Urinary bladder (tissue), 4 donors: ENCODE measurements around the gene SLC26A3. TPM values are rescaled to one million over a fixed set of nuclear protein-coding genes. Genes with fewer than 3 reads are reported as not detected.
"Not testable (repeated sequence)": the region's sequence is repeated elsewhere in the genome, so short reads cannot be mapped to it uniquely, and the experiment has no call there.

ENCODE experiments used
- DNase-seq: peaks from one replicate; pipeline ENCODE4 v3.0.0-alpha.2; 2015; ENCODE audit errors: extremely low spot score
- H3K27ac ChIP-seq: one replicate; pipeline ENCODE4 v1.5.1; 2013; ENCODE audit warnings: low read depth, mild to moderate bottlenecking, moderate library complexity
- H3K36me3 ChIP-seq: one replicate; pipeline ENCODE4 v1.6.1; 2013; ENCODE audit warnings: mild to moderate bottlenecking, moderate library complexity; ENCODE audit not compliant: insufficient read depth
- H3K4me1 ChIP-seq: one replicate; pipeline ENCODE4 v1.6.1; 2013; ENCODE audit warnings: mild to moderate bottlenecking, moderate library complexity; ENCODE audit not compliant: insufficient read depth
- H3K4me3 ChIP-seq: one replicate; pipeline ENCODE4 v1.5.1; 2013; ENCODE audit warnings: low read depth, low read length
- WGBS: extraction: QIAGEN DNeasy Blood & Tissue Kit; methylation state at CpG from one replicate; pipeline ENCODE4 v1.1.7; 2013; 5-methylcytosine and 5-hydroxymethylcytosine counted together
- polyA plus RNA-seq: library from polyadenylated mRNA; stranded (reverse); fragments of 200-250 nt; gene quantifications from one replicate; pipeline ENCODE4 v1.2.3, GENCODE V29; 2013
- total RNA-seq: library from RNA; depleted of rRNA; stranded (reverse); fragments of >200 nt; gene quantifications from one replicate; pipeline ENCODE4 v1.2.3, GENCODE V29; 2014
- donor health status: healthy with polysubstance abuse.
- donor health status: healthy.

The SLC26A3 gene
- not detected for total RNA-seq
- 0.03 TPM for polyA plus RNA-seq

DNA sequence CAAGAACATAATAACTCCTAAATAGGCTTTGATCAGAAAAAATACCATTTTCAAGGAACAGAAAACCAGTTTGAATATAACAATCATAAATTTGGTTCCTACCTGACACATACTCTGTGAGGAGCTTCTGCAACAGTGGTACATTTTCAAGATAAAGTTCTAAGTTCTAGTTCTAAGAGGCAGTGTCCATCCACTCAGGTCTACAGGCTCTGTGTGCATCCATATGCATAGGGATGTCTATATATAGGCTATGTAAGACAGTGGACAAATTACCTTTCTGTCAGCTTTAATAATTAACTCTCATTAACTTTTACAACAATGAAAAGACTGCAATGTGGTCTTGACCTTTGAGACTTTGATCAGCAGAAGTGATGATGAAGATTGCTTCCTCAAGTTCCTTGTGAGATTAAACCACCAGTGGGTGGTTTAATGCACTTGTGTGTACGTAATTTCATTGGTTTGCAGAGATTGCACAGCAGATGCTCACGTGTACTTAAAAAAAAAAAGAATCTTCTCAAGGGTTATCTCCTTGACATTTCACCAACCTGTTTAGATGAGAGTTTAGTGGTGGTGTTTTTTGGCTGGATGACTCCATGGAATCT, at the start of gene SLC26A3:
SLC26A3 (minus strand) TSS at position 215 of the 602 bp plus-strand sequence. CDS start 8,714 bp downstream, outside the sequence.
- Histone ChIP-seq H3K36me3 (no peaks in the 10 kb centered on the region), H3K4me3 (no peak within 1 kb of the TSS), H3K27ac (no peak within 1 kb of the TSS), H3K4me1 (no peaks in the 10 kb centered on the region)
- no peak for DNase-seq
- WGBS = 81% methylated on average over 2 of the region's 2 CpGs

DNA sequence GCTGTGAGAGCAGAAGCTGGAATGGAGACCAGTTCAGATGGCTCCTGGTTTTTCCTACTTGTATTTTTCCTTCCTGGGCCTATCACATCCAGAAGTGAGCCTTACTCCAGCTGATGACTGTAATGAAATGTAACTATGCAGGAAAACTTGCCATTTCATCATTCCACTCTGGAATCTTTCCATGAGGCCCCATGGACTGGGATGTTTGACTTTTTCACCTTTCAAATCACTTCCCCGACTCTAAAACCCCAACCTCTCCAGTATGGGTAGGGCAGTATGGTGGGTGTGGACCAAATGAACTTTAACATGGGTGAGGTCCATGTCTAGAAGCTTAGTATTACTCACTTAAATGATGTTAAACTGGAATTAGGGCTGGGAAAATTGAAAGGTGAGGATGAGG, 47.6 kb upstream of the SLC26A3 start:
- Histone ChIP-seq H3K4me3 (no peak overlapping the region), H3K27ac (no peak overlapping the region), H3K36me3 (no peaks in the 10 kb centered on the region), H3K4me1 (no peaks in the 10 kb centered on the region)
- WGBS = 37% methylated on average over 1 of the region's 1 CpG
- no peak for DNase-seq

DNA sequence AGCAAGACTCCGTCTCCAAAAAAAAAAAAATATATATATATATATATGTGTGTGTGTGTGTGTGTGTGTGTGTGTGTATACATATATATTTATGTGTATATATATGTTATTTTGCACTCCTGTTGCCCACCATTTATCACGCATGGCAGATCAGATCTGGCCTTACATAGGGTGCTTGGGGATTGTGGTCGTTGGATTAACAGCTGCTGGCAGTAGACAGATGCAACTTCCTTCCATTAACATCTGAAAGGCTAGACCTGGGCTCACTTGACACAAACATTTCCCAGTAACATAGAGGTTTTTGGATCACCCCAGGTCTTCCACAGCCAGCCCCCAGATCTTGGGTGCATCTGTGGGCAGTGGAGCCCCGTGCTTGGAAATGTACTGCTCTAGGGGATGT, 47.2 kb upstream of the SLC26A3 start:
- H3K27ac ChIP-seq = no peak overlapping the region
- H3K4me3 ChIP-seq = no peak overlapping the region
- no peaks in the 10 kb centered on the region for H3K4me1 ChIP-seq
- WGBS = 86% methylated on average over 4 of the region's 4 CpGs
- DNase-seq = no peak
- H3K36me3 ChIP-seq = no peaks in the 10 kb centered on the region

DNA sequence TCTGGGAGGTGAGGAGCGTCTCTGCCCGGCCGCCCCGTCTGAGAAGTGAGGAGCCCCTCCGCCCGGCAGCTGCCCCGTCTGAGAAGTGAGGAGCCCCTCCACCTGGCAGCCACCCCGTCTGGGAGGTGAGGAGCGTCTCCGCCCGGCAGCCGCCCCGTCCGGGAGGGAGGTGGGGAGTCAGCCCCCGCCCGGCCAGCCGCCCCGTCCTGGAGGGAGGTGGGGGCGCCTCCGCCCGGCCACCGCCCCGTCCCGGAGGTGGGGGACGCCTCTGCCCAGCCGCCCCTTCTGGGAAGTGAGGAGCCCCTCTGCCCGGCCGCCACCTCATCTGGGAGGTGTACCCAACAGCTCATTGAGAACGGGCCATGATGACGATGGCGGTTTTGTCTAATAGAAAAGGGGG, 45.2 kb upstream of the SLC26A3 start:
- DNase-seq, H3K4me1 ChIP-seq, H3K27ac ChIP-seq, H3K36me3 ChIP-seq, H3K4me3 ChIP-seq: not testable (repeated sequence)
- WGBS = 95% methylated on average over 31 of the region's 31 CpGs

DNA sequence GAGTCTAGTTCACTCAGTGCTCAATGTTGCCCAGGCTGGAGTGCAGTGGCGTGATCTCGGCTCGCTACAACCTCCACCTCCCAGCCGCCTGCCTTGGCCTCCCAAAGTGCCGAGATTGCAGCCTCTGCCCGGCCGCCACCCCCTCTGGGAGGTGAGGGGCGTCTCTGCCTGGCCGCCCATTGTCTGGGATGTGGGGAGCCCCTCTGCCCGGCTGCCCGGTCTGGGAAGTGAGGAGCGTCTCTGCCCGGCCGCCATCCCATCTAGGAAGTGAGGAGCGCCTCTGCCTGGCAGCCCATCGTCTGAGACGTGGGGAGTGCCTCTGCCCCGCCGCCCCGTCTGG, 44.8 kb upstream of the SLC26A3 start:
- not testable (repeated sequence) for H3K4me1 ChIP-seq, H3K36me3 ChIP-seq, H3K27ac ChIP-seq, DNase-seq, H3K4me3 ChIP-seq
- WGBS = 98% methylated on average over 20 of the region's 20 CpGs

DNA sequence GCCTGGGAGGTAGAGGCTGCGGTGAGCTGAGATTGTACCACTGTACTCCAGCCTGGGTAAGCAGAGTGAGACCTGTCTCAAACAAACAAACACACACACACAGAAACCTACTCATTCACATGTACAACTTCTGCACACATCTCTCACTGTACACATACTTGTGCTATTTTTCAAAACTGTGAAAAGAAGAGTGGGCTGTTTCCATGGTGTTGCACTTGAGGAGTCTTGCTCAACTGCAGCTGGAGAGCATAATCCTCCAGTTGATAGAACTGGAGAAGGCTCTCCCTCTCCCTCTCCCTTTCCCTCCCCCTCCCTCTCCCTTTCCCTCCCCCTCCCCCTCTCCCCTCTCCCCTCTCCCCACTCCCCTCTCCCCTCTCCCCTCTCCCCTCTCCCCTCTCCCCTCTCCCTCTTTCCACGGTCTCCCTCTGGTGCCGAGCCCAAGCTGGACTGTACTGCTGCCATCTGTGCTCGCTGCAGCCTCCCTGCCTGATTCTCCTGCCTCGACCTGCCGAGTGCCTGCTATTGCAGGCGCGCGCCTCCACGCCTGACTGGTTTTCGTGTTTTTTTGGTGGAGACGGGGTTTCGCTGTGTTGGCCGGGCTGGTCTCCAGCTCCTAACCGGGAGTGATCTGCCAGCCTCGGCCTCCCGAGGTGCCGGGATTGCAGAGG, 44.3 kb upstream of the SLC26A3 start:
- Histone ChIP-seq H3K4me3 (no peak overlapping the region), H3K27ac (no peak overlapping the region), H3K36me3 (no peaks in the 10 kb centered on the region), H3K4me1 (no peaks in the 10 kb centered on the region)
- 94% methylated on average over 18 of the region's 18 CpGs for WGBS
- DNase-seq = no peak

DNA sequence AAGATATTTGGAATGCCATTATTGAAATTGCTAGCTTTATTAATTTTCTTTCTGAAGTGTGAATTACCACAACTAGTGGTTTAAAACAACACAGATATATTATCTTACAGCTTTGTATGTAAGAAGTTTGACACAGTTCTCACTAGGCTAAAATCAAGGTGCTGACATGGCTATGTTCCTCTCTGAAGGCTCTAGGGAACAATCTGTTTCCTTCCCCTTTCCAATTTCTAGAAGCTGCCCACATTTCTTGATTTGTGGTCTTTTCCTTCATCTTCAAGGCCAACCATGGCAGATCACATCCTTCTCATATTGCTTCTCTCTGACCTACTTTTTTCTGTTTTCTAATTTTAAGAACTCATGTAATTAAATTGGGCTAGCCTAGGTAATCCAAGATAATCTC, 43.3 kb upstream of the SLC26A3 start:
- H3K27ac ChIP-seq = no peak overlapping the region

DNA sequence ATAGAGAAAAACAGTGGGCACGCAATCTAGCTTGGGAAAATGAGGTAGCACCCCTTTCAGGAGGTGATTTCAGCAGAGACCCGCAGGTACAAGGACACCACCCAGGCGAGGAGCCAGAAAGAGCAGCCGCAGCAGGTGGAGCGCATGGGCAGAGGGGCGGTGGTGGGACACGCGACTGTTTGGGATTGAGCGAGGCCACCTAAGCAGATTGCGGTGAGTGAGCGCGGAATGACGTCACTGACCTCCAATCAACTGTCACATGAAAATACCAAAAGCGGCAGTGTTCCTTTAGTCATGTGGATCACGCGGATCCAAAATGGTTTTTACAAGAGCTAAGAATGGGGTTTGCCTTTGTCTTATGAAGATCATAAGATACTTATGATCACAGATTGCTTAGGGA, 40.2 kb upstream of the SLC26A3 start:
- H3K4me1 ChIP-seq = no peaks in the 10 kb centered on the region
- no peaks in the 10 kb centered on the region for H3K36me3 ChIP-seq
- H3K27ac ChIP-seq = no peak overlapping the region
- WGBS = 91% methylated on average over 16 of the region's 16 CpGs
- no peak for DNase-seq
- no peak overlapping the region for H3K4me3 ChIP-seq

More for the DNA sequence above, 43.3 kb upstream of the SLC26A3 start:
- no peaks in the 10 kb centered on the region for H3K36me3 ChIP-seq
- no peak for DNase-seq
- H3K4me1 ChIP-seq = no peaks in the 10 kb centered on the region
- no peak overlapping the region for H3K4me3 ChIP-seq

DNA sequence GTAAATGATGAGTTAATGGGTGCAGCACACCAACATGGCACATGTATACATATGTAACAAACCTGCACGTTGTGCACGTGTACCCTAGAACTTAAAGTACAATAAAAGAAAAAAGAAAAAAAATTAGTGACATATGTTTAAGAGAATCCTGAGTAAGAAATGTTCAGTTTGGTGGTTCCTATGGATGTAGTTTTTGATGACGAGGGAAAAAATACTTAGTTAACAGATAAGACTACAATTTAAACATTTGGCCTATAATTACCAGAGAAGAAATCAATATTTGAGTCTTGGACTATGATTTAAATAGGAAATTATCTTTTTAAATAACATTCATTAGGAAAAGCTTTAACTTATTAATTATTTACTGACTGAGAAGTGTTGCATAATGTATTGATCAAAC, 39.2 kb upstream of the SLC26A3 start:
- WGBS = 92% methylated on average over 3 of the region's 3 CpGs
- no peak overlapping the region for H3K4me3 ChIP-seq
- H3K27ac ChIP-seq = no peak overlapping the region
- no peaks in the 10 kb centered on the region for H3K36me3 ChIP-seq
- no peak for DNase-seq
- no peaks in the 10 kb centered on the region for H3K4me1 ChIP-seq

DNA sequence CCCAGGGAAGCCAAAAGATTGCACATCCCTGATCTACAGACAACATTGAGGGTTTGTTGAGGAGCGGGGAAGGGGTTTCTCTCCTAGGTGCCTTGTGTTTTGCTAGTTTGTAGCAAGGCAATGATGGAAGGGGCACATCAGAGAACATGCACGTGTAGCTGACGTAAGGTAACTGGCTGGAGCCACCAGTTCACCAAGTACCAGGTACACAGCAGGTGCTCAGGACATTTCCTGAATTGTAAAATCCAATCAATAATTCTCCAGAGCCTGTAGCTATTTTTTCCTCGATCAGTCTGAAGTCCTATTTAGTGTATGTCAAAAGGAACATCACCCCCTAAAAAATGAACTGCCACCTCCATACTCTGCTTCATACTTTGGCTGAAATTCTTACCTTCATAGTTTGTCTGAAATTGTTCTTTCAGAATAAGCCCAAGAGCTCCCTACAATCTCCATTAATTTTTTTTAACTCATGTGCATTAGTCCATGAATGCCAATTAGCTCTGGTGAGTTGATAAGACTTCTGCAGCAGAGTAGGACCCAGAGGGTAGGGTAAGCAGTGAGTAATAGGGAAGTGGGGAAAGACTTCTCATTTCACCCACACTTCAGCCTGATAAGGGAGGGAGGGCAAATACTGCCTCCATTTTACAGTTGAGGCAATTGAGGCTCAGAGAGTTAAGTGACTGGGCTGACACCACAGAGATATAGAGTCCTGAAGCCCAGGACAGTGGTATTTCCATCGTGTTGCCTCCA, 36.0 kb upstream of the SLC26A3 start:
- Histone ChIP-seq H3K36me3 (no peaks in the 10 kb centered on the region), H3K4me1 (no peaks in the 10 kb centered on the region), H3K27ac (no peak overlapping the region), H3K4me3 (no peak overlapping the region)
- 89% methylated on average over 5 of the region's 5 CpGs for WGBS
- no peak for DNase-seq

DNA sequence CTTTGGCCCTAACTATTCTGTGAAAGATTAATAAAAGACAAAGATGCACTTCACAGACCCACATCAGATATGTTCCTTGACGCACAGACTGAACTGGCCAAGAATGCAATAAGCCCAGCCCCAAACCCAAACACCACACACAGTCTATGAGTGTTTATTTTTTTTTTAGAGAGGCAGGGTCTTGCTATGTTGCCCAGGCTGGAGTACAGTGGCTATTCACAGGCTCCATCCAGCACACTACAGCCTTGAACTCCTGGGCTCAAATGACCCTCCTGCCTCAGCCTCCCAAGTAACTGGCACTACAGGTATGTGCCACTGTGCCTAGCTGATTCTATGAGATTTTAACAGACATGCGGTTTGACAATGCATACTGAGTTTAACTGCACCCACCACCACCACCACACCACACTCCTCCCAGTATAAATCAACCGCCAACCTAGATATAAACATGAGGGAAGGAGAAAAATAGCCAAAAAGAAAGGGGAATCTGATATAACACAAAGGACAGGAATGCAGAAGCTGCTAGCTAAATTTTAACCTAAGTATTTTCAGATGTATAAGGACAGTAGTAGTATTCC, 35.1 kb upstream of the SLC26A3 start:
- 80% methylated on average over 3 of the region's 3 CpGs for WGBS
- no peaks in the 10 kb centered on the region for H3K36me3 ChIP-seq
- no peak for DNase-seq
- no peak overlapping the region for H3K4me3 ChIP-seq
- H3K27ac ChIP-seq = no peak overlapping the region
- H3K4me1 ChIP-seq = no peaks in the 10 kb centered on the region

DNA sequence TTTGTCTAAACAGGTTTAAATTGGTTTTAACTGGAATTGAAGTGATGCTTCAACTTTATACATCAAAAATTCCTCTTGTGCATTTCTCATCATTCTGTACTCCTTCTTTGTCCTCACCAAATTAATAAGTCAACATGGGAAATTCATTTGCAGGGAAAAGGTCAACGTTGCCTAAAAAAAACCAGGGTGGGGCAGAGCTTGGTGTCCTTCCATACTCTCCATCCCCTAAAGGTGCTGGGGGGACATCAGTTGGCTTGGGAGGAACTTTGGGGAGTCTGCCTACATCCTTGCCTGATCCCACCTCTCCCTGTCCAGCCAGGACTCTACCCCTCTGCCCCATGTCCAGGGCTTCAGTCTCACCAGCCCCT, 34.1 kb upstream of the SLC26A3 start:
- WGBS = 35% methylated on average over 1 of the region's 1 CpG

DNA sequence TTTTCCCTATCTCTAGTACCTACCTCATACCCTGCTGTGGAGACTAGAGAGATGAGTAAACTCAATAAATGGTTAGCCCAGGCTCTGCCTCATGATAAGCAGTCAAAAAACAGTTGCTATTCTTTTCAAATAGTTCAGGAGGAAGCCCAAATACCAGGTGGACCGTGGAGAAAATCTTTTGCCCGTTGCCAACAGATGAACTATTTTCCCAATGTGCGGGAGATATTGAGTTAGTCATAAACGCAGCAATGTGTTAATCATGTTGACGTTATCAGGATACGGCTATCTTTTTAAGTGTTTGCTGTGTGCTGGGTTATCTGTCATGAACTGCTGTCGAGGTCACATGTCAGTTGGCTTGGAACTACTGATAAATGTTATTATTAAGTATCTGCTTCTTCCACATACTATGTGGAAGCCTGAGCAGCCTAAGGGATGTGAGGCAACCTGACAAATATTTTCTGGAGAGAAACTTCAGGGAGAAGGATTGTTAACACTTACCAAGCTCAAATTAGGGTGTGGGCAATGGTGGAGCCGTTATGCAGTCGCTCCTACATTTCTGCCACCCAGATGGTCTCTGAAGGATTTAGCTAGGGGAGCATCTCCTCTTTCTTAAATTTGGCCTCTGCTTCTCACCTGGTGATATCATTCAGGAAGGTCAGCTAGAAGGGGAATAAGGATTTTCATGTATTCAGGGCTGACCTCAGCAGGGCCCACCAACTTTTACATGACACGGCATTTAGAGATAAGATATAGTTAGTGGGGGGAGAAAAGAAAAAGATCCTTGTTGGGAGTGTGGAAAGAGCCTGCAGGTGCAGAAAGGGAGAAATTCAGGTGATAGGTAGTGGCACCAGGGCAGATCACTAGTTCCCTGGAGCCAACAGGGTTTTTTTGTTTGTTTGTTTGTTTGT, 33.5 kb upstream of the SLC26A3 start:
- no peaks in the 10 kb centered on the region for H3K4me1 ChIP-seq
- 34% methylated on average over 10 of the region's 10 CpGs for WGBS
- no peak for DNase-seq
- no peak overlapping the region for H3K4me3 ChIP-seq
- H3K36me3 ChIP-seq = no peaks in the 10 kb centered on the region
- H3K27ac ChIP-seq = no peak overlapping the region

More for the DNA sequence above, 34.1 kb upstream of the SLC26A3 start:
- H3K4me1 ChIP-seq = no peaks in the 10 kb centered on the region
- no peak for DNase-seq
- H3K36me3 ChIP-seq = no peaks in the 10 kb centered on the region
- no peak overlapping the region for H3K4me3 ChIP-seq
- no peak overlapping the region for H3K27ac ChIP-seq
